ENCODE data around the gene AJM1.

GRCh38 chr9:136808806-136809158, 33.5 kb upstream of the AJM1 start:
- no peak for TF ChIP-seq CTCF (IDR thresholded peaks at IDR 0.05; ENCODE audit: low read depth, low read length, poor library complexity, severe bottlenecking)
- TF ChIP-seq EZH2phosphoT487 (IDR thresholded peaks at IDR 0.05; ENCODE audit: borderline replicate concordance, low read length), result no peak
